Left cardiac atrium (tissue), 4 donors: ENCODE measurements around the gene WDR17. TPM values are rescaled to one million over a fixed set of nuclear protein-coding genes. Genes with fewer than 3 reads are reported as not detected.

Experiments
- ATAC-seq, 2 donors: fragments of 200-7000 bp; cut with Tn5 transposase; one replicate each; pipeline ENCODE4 v1.9.1; 2020; ENCODE audit warnings: mild to moderate bottlenecking in 2 of 2, moderate library complexity in 2 of 2
- DNase-seq: peaks from one replicate; pipeline ENCODE4 v3.0.0-alpha.2; 2020
- intact Hi-C, 2 donors: fragments of 100-400 bp; cut with DNase I; formaldehyde crosslinking; loops; one replicate each; pipeline versions ENCODE4 v1.14.1 to v1.15.1; 2022 to 2023
- total RNA-seq, 2 donors: library from RNA; stranded (reverse); fragmentation: NEBNext Ultra II Directional; extraction: Animal tissue kit (Norgen Biotek cat#: 25700); gene quantifications; one replicate each; pipeline ENCODE4 v1.2.1, GENCODE V29; 2021
- donor health status: DM: no; HTN: yes; CAD: no.
- donor health status: DM: no; HTN: yes; CAD: no; lungs with severe emphysema.
- donor health status: DM: yes; HTN: yes; CAD: no.
- donor health status: Dilated cardiomyopathy.

Gene WDR17
- total RNA-seq, 2 donors from 2014 or later = 0.60 to 1.4 TPM

DNA sequence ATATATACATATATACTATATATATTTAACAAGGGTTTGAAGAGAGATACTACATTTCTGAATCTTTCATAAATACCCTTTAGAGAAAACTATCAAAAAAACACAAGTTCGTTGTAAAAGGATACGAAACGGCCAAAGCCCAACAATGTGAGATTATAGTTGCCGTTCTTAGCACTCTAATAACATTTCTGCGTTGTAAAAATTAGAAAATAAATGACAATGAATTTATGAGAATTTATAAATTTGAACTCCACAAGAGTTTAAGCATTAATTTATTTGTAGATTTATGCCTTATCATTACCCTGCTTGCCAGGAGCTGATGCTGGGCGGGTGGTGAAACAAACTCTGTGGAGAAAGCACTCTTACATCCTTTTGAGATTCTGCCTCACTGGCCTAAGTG is 1.1 kb downstream of the WDR17 start:
- DNase-seq (no peak), ATAC-seq (no peak)
- intact Hi-C loops = no loop called here

GRCh38 chr4:176077561-176077960 is 11.9 kb downstream of the WDR17 start:
- intact Hi-C loops = no loop called here
- DNase-seq (no peak), ATAC-seq (no peak)

DNA sequence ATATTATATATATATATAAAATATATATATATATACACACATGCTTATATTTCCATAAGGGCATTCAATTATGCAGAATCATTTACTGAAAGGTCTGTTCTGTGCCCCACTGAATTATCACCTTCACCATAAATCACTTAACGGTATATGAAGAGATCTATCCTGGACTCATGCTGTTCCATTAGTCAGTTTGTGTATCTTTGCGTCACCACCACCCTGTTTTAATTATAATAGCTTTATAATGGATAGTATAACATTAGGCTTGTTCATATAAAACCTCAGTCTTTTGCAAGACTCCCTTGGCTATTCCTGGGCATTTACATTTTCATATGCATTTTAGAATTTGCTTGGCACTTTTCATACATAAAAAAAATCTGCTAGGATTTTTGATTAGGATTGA is 19.1 kb downstream of the WDR17 start:
- DNase-seq = no peak
- no peak for ATAC-seq
- intact Hi-C loops = no loop called here

GRCh38 chr4:176090115-176090514 is 24.5 kb downstream of the WDR17 start:
- peak; percentile 12 to 49 for ATAC-seq
- intact Hi-C loops = no loop called here
- no peak for DNase-seq

GRCh38 chr4:176099314-176099713 is 33.7 kb downstream of the WDR17 start:
- intact Hi-C loops = no loop called here
- no peak for DNase-seq
- no peak for ATAC-seq

DNA sequence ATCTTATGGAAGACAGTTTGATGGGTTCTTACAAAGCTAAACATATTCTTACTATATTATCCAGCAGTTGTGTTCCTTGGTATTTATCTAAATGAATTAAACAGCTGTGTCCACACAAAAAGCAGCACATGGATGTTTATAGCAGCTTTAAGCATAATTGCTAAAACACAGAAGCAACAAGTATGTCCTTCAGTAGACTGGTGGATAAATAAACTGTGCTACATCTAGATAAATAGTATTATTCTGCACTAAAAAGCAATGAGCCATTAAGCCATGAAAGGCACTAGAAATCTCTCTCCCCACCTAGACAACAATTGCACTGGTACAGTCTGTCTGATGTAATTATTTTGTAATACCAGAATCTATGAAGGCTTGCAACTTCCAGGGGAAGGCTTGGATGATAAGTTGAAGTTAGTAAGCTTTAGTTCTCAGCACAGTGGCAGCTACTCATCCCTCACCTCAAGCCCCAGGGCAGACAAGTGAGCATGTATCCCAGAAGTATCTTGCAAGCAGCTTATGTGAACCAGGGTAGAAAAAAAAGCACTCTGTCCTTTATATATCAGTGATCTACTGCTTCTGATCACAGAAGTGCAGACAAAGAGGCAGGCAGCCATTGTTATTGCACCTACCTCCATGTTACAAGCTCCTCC is 36.9 kb downstream of the WDR17 start:
- ATAC-seq = no peak
- intact Hi-C loops = no loop called here
- no peak for DNase-seq

DNA sequence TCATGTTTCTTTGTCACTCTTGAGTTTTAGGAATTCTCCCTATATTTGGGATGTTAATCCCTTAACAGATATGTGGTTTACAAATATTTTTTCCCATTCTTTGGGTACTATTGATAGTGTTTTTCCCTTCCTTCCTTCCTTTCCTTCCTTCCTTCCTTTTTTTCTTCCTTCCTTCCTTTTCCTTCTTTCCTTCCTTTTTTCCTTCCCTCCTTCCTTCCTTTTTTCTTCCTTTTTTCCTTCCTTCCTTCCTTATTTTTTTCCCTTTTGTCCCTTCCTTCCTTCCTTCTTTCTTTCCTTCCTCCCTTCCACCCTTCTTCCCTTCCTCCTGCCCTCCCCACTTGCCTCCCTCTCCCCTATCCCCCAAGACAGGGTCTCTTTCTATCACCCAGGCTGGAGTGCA is 42.1 kb downstream of the WDR17 start:
- DNase-seq (no peak), ATAC-seq (no peak)
- intact Hi-C loops = no loop called here

GRCh38 chr4:176123710-176124407 is 58.2 kb downstream of the WDR17 start:
- peak; percentile 32 for DNase-seq
- intact Hi-C loops = no loop called here

GRCh38 chr4:176125063-176125462 is 59.4 kb downstream of the WDR17 start:
- no peak for ATAC-seq
- intact Hi-C loops = no loop called here
- DNase-seq = no peak

More at GRCh38 chr4:176123710-176124407, 58.2 kb downstream of the WDR17 start:
- ATAC-seq = no peak

DNA sequence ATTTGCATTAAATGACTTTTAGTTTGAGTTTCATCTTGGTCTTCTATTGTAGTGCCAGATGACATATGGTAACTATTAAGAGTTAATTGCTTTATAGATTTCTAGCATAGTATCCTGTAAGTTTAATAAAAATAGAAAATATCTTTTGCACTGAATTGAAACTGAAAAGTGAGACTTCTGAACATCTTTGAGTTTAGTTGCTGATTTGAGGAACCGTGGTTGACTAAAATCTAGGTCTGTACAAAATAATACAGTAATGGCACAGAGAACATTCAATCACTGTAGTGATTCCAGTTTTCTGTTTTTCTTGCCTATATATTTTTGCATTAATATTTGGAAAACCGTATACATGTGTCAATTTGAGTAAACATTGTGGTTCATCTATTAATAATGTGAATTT is 69.0 kb downstream of the WDR17 start:
- intact Hi-C loops = no loop called here
- DNase-seq (no peak), ATAC-seq (no peak)

- no peak for ATAC-seq
- intact Hi-C loops = no loop called here
- no peak for DNase-seq
Observed at GRCh38 chr4:176137631-176138030, 72.0 kb downstream of the WDR17 start.

GRCh38 chr4:176139518-176139917 is 73.9 kb downstream of the WDR17 start:
- ATAC-seq (no peak), DNase-seq (no peak)
- intact Hi-C loops = no loop called here

- no peak for ATAC-seq
- intact Hi-C loops = no loop called here
- no peak for DNase-seq
Observed at GRCh38 chr4:176142253-176142652, 76.6 kb downstream of the WDR17 start.

DNA sequence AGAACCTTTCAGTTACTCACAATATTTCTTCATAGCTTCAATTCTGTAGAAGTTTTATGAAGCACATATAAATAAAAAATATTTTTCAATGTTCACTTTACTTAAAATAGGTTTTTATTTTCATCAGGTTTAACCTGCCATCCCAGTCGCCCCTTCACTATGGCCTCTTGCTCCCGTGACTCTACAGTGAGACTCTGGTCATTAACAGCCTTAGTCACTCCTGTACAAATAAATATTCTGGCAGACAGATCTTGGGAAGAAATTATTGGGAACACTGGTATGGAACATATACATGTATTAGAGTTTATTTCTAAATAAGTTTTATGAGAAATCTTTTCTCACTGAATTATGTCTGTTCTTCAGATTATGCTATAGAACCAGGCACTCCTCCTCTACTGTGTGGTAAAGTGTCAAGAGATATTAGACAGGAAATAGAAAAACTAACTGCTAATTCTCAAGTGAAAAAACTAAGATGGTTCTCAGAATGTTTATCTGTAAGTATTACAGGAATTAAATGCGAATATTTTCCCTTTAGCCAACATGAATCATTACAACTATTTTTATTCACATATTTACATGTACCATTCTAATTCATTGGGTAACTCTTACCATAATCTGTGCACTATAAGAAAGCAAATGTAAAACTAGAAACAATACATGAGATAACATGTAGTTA is 84.2 kb downstream of the WDR17 start:
- intact Hi-C loops = loop anchor here (2.0 to 10.0 kb wide), 4 partner anchors 127 to 191 kb away; no protein-coding TSS in a partner anchor
- DNase-seq (no peak), ATAC-seq (no peak)

- intact Hi-C loops = loop anchor here (2.0 to 10.0 kb wide), 4 partner anchors 127 to 190 kb away; no protein-coding TSS in a partner anchor
- ATAC-seq (peak in 1 of 2 donors; percentile 49), DNase-seq (no peak)
Observed at GRCh38 chr4:176150356-176150682, 84.7 kb downstream of the WDR17 start.

- DNase-seq (no peak), ATAC-seq (no peak)
- intact Hi-C loops = loop anchor here (2.0 to 10.0 kb wide), 4 partner anchors 127 to 190 kb away; no protein-coding TSS in a partner anchor
Observed at GRCh38 chr4:176150704-176151103, 85.1 kb downstream of the WDR17 start.

DNA sequence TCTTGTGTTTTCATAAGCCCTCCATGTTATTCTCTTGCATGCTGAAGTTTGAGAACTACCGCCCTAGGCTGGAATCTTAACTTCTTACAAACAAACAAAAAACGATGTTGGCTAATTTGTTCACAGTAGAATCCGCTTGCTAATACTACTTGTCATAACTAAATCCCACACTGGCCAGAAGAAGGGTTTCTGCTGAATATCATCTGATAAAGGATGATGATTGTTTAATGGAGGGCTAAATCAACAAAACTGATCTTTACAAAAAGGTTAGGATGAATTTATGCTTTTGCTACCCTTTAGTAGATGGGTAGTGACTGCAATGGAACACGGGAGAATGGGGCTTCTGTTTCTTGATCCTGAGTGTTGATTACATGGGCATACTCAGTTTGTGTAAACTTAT is 87.5 kb downstream of the WDR17 start:
- no peak for DNase-seq
- no peak for ATAC-seq
- intact Hi-C loops = loop anchor here (5.0 to 10.0 kb wide), 3 partner anchors 124 to 179 kb away; no protein-coding TSS in a partner anchor

- DNase-seq (no peak), ATAC-seq (peak in 1 of 2 donors; percentile 89)
- intact Hi-C loops = loop anchor here in 1 of 2 donors (10.0 kb wide), 1 partner anchor 128 kb away; no protein-coding TSS in a partner anchor
Observed at GRCh38 chr4:176156656-176157055, 91.0 kb downstream of the WDR17 start.

- ATAC-seq (no peak), DNase-seq (no peak)
- intact Hi-C loops = no loop called here
Observed at GRCh38 chr4:176163041-176163440, 97.4 kb downstream of the WDR17 start.

DNA sequence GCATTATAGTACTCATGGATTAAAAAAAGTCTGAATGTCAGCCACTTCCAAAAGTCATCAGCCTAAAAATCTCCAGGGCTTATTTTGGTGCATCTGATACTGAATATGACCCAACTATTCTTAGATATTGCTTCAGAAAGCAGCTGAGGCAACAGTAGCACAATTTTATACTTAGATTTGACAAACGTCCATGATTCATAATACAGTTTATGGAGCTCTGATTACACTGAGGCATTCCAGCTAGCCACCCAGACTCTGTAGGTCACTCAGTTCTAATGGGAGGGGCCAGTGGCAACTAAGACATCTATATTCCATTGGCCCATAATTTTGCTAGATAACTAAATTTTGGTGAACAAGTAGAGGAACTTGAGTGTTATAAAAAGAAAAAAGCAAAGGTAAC is 119.4 kb downstream of the WDR17 start:
- intact Hi-C loops = loop anchor here in 1 of 2 donors (10.0 kb wide), 1 partner anchor 50 kb away; no protein-coding TSS in a partner anchor
- DNase-seq (no peak), ATAC-seq (peak; percentile 76 to 81)
